ENCODE measurements around the gene IFRD2.

- no peak for TF ChIP-seq CTCF (conservative IDR thresholded peaks at IDR 0.05; ENCODE audit: low read depth, low read length)
- no peak for TF ChIP-seq EZH2 (IDR thresholded peaks at IDR 0.05; ENCODE audit: low read length, unreplicated experiment)
Observed at GRCh38 chr3:50322386-50323091, 30.3 kb upstream of the IFRD2 start, which contains the start of gene HYAL2.
